K562 treated with DMSO at 1 percent for 12 hours (cell line): ENCODE results near the gene MACC1. TPM values are rescaled to one million over a fixed set of nuclear protein-coding genes. Genes with fewer than 3 reads are reported as not detected.

Source experiments
- total RNA-seq: library from RNA; unstranded; fragments of 300-600 nt; gene quantifications from 2 replicates; pipeline ENCODE4 v1.2.3, GENCODE V29; 2022; ENCODE audit not compliant: insufficient read depth

The MACC1 gene, protein sequence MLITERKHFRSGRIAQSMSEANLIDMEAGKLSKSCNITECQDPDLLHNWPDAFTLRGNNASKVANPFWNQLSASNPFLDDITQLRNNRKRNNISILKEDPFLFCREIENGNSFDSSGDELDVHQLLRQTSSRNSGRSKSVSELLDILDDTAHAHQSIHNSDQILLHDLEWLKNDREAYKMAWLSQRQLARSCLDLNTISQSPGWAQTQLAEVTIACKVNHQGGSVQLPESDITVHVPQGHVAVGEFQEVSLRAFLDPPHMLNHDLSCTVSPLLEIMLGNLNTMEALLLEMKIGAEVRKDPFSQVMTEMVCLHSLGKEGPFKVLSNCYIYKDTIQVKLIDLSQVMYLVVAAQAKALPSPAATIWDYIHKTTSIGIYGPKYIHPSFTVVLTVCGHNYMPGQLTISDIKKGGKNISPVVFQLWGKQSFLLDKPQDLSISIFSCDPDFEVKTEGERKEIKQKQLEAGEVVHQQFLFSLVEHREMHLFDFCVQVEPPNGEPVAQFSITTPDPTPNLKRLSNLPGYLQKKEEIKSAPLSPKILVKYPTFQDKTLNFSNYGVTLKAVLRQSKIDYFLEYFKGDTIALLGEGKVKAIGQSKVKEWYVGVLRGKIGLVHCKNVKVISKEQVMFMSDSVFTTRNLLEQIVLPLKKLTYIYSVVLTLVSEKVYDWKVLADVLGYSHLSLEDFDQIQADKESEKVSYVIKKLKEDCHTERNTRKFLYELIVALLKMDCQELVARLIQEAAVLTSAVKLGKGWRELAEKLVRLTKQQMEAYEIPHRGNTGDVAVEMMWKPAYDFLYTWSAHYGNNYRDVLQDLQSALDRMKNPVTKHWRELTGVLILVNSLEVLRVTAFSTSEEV
- 0.76 and 6.9 TPM in 2 replicates for total RNA-seq

DNA sequence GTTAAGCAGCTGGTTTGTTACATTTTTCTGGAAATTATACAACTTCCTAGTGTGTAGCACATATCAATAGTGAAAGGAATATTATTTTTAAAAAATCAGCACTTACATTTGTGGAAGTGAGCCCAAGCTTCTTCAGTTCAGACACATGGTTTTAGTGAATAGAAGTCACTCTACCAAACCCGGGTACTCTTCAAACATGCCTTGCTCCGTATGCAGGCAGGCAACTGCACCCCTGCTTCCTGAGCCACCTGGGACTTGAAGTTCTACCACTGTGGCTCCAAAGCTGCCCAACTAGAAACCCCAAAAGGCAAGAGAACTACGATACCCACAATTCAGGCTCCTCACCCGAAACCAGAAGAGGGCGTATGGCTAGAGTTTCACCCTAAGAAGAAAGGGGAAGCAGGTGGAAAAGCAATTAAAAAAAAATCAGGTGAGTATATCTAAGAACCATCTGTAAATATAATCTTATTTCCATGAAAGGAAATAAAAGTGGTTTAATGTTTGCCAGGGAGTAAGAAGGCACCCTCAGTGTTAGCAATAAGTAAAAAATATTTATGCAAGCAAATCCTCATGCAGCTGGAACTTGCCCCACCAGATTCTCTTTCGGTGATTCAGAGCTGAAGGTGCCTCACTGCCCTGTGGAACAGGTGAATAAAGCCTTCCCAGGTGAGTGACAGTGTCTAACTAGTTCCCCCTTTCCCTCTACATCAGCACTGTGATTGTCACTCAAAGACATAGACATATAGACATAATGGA lies at the start of gene MACC1:
TSS of gene MACC1 (minus strand) at position 192 of the 756 bp plus-strand sequence. CDS start 55,522 bp downstream, outside the sequence.

Other genes starting within 250 kb of the MACC1 start
- gene ITGB8, start 113.5 kb upstream of the MACC1 start, total RNA-seq: not detected in 2 replicates